Measurements from ENCODE around the gene GCNT2.

GCNT2 gene

GRCh38 chr6:10633216-10633615, 112.1 kb downstream of the GCNT2 start:
- Histone ChIP-seq H3K4me3 (no peak overlapping the region), H3K4me1 (no peaks in the 10 kb centered on the region), H3K36me3 (no peaks in the 10 kb centered on the region), H3K9me3 (no peaks in the 10 kb centered on the region), H3K27me3 (no peaks in the 10 kb centered on the region), H3K27ac (no peak overlapping the region)
- no peak for TF ChIP-seq CTCF (IDR thresholded peaks at IDR 0.05)
- intact Hi-C loops (cut with DNase I; ENCODE audit: low total_unique reads): loop anchor here (10.0 kb wide), 1 partner anchor 118 kb away; no protein-coding TSS in a partner anchor
- no peak for DNase-seq

GRCh38 chr6:10640412-10640811, 119.3 kb downstream of the GCNT2 start:
- no peaks in the 10 kb centered on the region for H3K27me3 ChIP-seq
- TF ChIP-seq CTCF (IDR thresholded peaks at IDR 0.05): no peak
- H3K36me3 ChIP-seq: no peaks in the 10 kb centered on the region
- peaks cover 0 to 5% (median 0%) of the 10 kb centered on the region in 4 donors for H3K4me1 ChIP-seq
- intact Hi-C loops (cut with DNase I; ENCODE audit: low total_unique reads): no loop called here
- DNase-seq: no peak
- no peaks in the 10 kb centered on the region for H3K9me3 ChIP-seq
- H3K27ac ChIP-seq: no peak overlapping the region
- H3K4me3 ChIP-seq: no peak overlapping the region

DNA sequence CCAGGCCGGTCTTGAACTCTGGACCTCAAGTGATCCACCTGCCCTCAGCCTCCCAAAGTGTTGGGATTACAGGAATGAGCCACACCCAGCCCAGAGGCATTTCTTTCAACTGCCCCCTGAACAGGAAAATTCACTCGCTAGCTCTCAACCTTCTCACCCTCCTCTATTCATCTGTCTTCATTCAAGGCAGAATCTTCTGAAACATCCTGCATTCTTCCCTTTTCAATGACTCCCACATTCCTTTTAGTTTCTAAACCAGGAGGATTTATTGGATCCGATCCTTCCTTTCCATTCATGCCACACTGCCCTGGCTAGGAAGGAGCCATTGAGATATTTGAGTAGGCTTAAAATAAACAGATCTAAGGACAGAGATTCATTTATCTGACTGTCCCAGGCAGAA, 120.4 kb downstream of the GCNT2 start:
- H3K9me3 ChIP-seq: no peaks in the 10 kb centered on the region
- H3K4me3 ChIP-seq: no peak overlapping the region
- H3K27me3 ChIP-seq: no peaks in the 10 kb centered on the region
- DNase-seq: no peak
- intact Hi-C loops (cut with DNase I; ENCODE audit: low total_unique reads): no loop called here
- H3K27ac ChIP-seq: no peak overlapping the region
- peaks cover 0 to 7% (median 0%) of the 10 kb centered on the region in 4 donors for H3K4me1 ChIP-seq
- no peaks in the 10 kb centered on the region for H3K36me3 ChIP-seq
- TF ChIP-seq CTCF (IDR thresholded peaks at IDR 0.05): no peak

GRCh38 chr6:10643201-10643651, 122.1 kb downstream of the GCNT2 start:
- no peaks in the 10 kb centered on the region for H3K9me3 ChIP-seq
- H3K4me3 ChIP-seq: no peak overlapping the region
- no peaks in the 10 kb centered on the region for H3K27me3 ChIP-seq
- intact Hi-C loops (cut with DNase I; ENCODE audit: low total_unique reads): no loop called here
- DNase-seq: no peak
- no peak overlapping the region for H3K27ac ChIP-seq
- TF ChIP-seq CTCF (IDR thresholded peaks at IDR 0.05): no peak
- H3K36me3 ChIP-seq: no peaks in the 10 kb centered on the region
- peaks cover 0 to 7% (median 0%) of the 10 kb centered on the region in 4 donors for H3K4me1 ChIP-seq

DNA sequence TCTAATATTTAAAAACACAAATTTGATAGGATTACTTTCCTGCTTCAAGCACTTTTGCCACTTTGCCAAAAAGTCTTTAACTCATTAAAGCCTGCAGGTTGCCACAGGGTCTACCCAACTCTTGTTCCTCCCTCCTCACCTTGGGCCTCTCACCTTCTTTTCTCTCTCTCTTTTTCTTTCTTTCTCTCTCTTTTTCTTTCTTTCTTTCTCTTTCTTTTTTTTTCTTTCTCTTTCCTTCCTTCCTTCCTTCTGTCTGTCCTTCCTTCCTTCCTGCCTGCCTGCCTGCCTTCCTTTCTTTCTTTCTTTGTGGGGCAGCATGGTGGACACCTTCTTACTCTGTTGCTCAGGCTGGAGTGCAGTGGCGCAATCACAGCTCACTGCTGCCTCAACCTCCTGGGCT, 123.1 kb downstream of the GCNT2 start:
- Histone ChIP-seq H3K4me1 (peaks cover 0 to 7% (median 0%) of the 10 kb centered on the region in 4 donors), H3K27ac (no peak overlapping the region), H3K27me3 (no peaks in the 10 kb centered on the region), H3K4me3 (no peak overlapping the region), H3K9me3 (no peaks in the 10 kb centered on the region), H3K36me3 (no peaks in the 10 kb centered on the region)
- intact Hi-C loops (cut with DNase I; ENCODE audit: low total_unique reads): no loop called here
- no peak for TF ChIP-seq CTCF (IDR thresholded peaks at IDR 0.05)
- no peak for DNase-seq

GRCh38 chr6:10655508-10656055, 134.4 kb downstream of the GCNT2 start:
- intact Hi-C loops (cut with DNase I; ENCODE audit: low total_unique reads): no loop called here

More at GRCh38 chr6:10655508-10656055, 134.4 kb downstream of the GCNT2 start:
- no peak overlapping the region for H3K4me3 ChIP-seq
- H3K27me3 ChIP-seq: peaks cover 0 to 3% of the 10 kb centered on the region in 2 donors
- H3K4me1 ChIP-seq: no peaks in the 10 kb centered on the region
- H3K36me3 ChIP-seq: no peaks in the 10 kb centered on the region
- DNase-seq: no peak
- H3K27ac ChIP-seq: no peak overlapping the region
- H3K9me3 ChIP-seq: no peaks in the 10 kb centered on the region
- no peak for TF ChIP-seq CTCF (IDR thresholded peaks at IDR 0.05)

Data from tibial artery (tissue), 4 donors.